Measurements from ENCODE around the gene CCDC89. TPM values are rescaled to one million over a fixed set of nuclear protein-coding genes. Genes with fewer than 3 reads are reported as not detected.
"Not testable (repeated sequence)": the region's sequence is repeated elsewhere in the genome, so short reads cannot be mapped to it uniquely, and the experiment has no call there.

CCDC89 gene
- total and polyA plus RNA-seq, 9 of the 15 experiments (the other 6 are each of a cell fraction or from before 2014, with no cell fraction given), result 0.07 to 0.09 TPM; not detected in 7

- POLR2A ChIA-PET, result no interaction called here
- intact Hi-C loops (cut with micrococcal nuclease) (no loop called here), in situ Hi-C loops (cut with MboI) (no loop called here)
- Histone ChIP-seq H3K4me3 (no peak overlapping the region), H3K9me1 (ENCODE audit: control insufficient read depth, insufficient read depth, low read length) (no peaks in the 10 kb centered on the region), H4K20me1 (replicated peaks; ENCODE audit: control insufficient read depth, insufficient read depth, low read length) (no peaks in the 10 kb centered on the region), H3K27ac (ENCODE audit: extremely low read depth, low read depth, low read length) (no peak overlapping the region), H3K36me3 (ENCODE audit: control insufficient read depth, insufficient read depth, low read length) (no peaks in the 10 kb centered on the region), H2AFZ (ENCODE audit: low read depth, low read length) (no peak overlapping the region), H3K4me1 (replicated peaks in 1 of 2; ENCODE audit: control insufficient read depth in 2 of 2, insufficient read depth in 2 of 2, low read length in 2 of 2) (no peaks in the 10 kb centered on the region), H3K4me2 (ENCODE audit: insufficient read depth, low read length) (no peak overlapping the region), H3K9me3 (replicated peaks; ENCODE audit: control insufficient read depth, insufficient read depth, low read depth, low read length) (no peaks in the 10 kb centered on the region), H3K27me3 (ENCODE audit: control insufficient read depth in 2 of 2, insufficient read depth in 2 of 2, low read length in 2 of 2) (no peaks in the 10 kb centered on the region; a peak in 2 of 5 replicates), H3K9ac (ENCODE audit: insufficient read depth in 1 of 2, low read depth in 2 of 2, low read length in 2 of 2) (no peak overlapping the region), H3K79me2 (ENCODE audit: control insufficient read depth, insufficient read depth, low read length) (no peaks in the 10 kb centered on the region)
- DNase-seq (ENCODE audit: extremely low read depth in 1 of 4, low spot score in 3 of 4), result no peak
- no peak for TF ChIP-seq PKNOX1 (IDR thresholded peaks at IDR 0.05)
- no TSS peak for BruUV-seq (replicated peaks)
- WGBS (ENCODE audit: insufficient coverage, low coverage, missing lambda C conversion rate), result 6% methylated on average over 8 of the region's 8 CpGs
- ATAC-seq, result no peak; the same call in 2 of the 3 replicates
- CTCF ChIA-PET (ENCODE audit: low intra/inter-chr PET ratio), result no interaction called here
- FAIRE-seq, result no peak
Observed at GRCh38 chr11:85672105-85672902, 13.7 kb downstream of the CCDC89 start.

GRCh38 chr11:85670949-85671663, 14.9 kb downstream of the CCDC89 start:
- BruUV-seq (replicated peaks); in situ Hi-C loops (cut with MboI); H2AFZ ChIP-seq (ENCODE audit: low read depth, low read length): not testable (repeated sequence)

More at GRCh38 chr11:85670949-85671663, 14.9 kb downstream of the CCDC89 start:
- H3K9ac ChIP-seq (ENCODE audit: insufficient read depth in 1 of 2, low read depth in 2 of 2, low read length in 2 of 2); H3K79me2 ChIP-seq (ENCODE audit: control insufficient read depth, insufficient read depth, low read length); CTCF ChIA-PET (ENCODE audit: low intra/inter-chr PET ratio); FAIRE-seq; H4K20me1 ChIP-seq (replicated peaks; ENCODE audit: control insufficient read depth, insufficient read depth, low read length); intact Hi-C loops (cut with micrococcal nuclease); H3K4me3 ChIP-seq; H3K4me1 ChIP-seq (replicated peaks in 1 of 2; ENCODE audit: control insufficient read depth in 2 of 2, insufficient read depth in 2 of 2, low read length in 2 of 2); H3K36me3 ChIP-seq (ENCODE audit: control insufficient read depth, insufficient read depth, low read length); ATAC-seq; H3K9me1 ChIP-seq (ENCODE audit: control insufficient read depth, insufficient read depth, low read length); H3K27ac ChIP-seq (ENCODE audit: extremely low read depth, low read depth, low read length); DNase-seq (ENCODE audit: extremely low read depth in 1 of 4, low spot score in 3 of 4); H3K4me2 ChIP-seq (ENCODE audit: insufficient read depth, low read length); H3K27me3 ChIP-seq (ENCODE audit: control insufficient read depth in 2 of 2, insufficient read depth in 2 of 2, low read length in 2 of 2); POLR2A ChIA-PET; H3K9me3 ChIP-seq (replicated peaks; ENCODE audit: control insufficient read depth, insufficient read depth, low read depth, low read length): not testable (repeated sequence)
- TF ChIP-seq ZNF431 (CRISPR knock-in tag; IDR thresholded peaks at IDR 0.05), result peak; percentile 78
